Erythroblast (primary cell): ENCODE data around the gene RAB7A.

Source experiments
- GATA1 ChIP-seq: IDR thresholded peaks from 2 replicates; pipeline ENCODE4 v1.6.1; 2011; ENCODE audit warnings: low read depth, mild to moderate bottlenecking, control low read depth, low read length, moderate library complexity
- POLR2A ChIP-seq: IDR thresholded peaks from 2 replicates; pipeline ENCODE4 v1.6.1; 2011; ENCODE audit warnings: mild to moderate bottlenecking, low read length

GRCh38 chr3:128768471-128768870 is 42.5 kb downstream of the RAB7A start:
- TF ChIP-seq POLR2A (no peak), GATA1 (no peak)
